Non-pigmented ciliary epithelial cell (primary cell): ENCODE results near the gene HPS1.

Source experiments
- DNase-seq: peaks from one replicate; pipeline ENCODE4 v3.0.0-alpha.2; 2010; ENCODE audit warnings: low read depth

HPS1 gene

DNA sequence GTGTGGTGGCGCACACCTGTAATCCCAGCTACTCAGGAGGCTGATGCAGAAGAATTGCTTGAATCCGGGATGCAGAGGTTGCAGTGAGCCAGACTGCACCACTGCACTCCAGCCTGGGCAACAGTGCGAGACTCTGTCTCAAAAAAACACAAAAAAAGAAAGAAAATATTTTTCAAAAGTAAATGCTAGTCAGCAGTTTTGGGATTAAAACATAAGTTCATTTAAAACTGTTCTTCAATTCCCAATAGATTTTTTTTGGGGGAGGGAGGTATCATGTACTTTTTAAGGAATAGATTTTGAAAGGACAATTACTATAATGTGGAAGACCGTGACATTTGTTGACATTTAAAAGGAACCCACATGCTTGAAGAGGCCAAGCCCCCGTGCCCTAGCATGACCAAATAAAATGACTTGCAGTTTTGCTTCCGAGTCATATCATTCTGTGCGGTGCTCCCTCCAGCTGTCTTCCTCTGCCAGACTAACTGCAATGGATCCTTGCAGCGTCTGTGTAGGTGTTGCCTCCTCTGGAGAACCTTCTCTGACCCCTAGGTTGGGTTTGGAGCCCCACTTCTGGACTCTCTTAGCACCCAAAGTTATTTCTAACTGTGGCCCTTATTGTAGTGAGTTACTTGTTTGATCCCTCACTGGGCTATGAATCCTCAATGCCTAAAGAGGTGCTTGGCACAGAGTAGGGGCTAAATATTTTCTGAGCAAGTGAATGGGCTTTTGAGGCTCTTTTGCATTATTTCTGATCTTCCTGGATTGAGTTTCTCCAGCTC is 17.4 kb upstream of the HPS1 start:
- no peak for DNase-seq

DNA sequence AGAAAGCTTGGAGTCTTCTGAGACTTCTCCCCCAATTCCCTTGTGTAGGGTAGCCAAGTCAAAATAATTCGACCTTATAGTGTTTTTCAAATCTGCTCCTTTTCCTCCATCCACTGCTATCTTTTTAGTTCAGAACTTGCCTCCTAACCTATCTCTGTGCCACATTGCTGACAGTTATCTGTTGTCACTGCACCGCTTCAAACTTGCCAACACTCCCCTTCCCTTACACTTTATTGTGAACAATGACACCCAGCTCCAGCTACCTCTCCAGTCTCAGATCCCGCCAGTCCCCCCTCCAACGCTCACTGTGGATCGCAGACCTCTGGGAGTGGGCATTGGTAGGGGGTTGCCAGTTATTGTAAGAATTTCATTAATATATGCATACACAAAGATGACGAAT is 16.3 kb upstream of the HPS1 start:
- no peak for DNase-seq

DNA sequence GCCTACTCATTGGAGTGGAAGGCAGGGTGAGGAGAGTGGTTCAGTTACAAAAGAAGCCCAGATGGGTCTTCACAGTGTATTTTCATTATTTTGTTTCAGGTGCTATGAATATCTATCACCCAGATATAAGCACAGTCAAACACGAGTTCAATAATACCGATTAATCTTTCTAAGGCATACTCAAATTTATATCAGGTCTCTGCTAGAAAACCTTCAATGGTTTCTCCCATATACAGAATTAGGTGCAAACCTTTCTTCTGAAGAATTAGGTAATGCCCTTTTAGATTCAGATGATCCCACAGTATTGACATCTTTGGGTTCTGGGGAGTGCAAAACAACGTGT is 14.7 kb upstream of the HPS1 start:
- DNase-seq: no peak

DNA sequence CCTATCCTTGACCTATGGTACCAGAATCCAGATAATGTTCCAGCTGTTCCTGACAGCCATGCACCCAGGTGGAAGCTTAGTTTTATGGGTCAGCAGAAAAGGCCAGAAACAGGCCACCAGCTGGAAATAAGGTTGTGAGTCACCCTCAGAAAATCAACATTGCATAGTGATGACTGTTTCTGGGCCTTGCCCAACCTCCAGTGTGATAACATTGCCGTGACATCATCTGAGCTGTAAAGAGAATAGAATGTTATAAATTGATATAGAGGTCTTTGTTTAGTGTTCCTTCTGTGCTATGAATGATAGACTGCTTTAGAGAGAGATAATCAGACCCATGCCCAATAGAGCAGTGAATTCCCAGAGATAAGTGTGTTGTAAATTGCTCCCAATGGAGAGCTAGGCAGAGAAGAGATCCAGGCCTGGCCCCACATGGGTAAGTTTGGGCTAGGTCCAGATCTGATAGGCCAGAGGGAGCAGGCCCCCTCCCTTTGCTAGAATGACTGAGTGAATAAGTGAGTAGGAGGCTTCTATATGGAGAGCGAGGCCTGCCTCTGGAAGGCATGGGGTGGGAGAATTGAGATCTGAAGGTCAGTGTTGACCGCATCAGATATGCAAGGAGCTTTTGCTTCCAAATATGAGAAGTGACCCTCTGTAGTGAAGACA is 14.2 kb upstream of the HPS1 start:
- DNase-seq: peak; percentile 84

DNA sequence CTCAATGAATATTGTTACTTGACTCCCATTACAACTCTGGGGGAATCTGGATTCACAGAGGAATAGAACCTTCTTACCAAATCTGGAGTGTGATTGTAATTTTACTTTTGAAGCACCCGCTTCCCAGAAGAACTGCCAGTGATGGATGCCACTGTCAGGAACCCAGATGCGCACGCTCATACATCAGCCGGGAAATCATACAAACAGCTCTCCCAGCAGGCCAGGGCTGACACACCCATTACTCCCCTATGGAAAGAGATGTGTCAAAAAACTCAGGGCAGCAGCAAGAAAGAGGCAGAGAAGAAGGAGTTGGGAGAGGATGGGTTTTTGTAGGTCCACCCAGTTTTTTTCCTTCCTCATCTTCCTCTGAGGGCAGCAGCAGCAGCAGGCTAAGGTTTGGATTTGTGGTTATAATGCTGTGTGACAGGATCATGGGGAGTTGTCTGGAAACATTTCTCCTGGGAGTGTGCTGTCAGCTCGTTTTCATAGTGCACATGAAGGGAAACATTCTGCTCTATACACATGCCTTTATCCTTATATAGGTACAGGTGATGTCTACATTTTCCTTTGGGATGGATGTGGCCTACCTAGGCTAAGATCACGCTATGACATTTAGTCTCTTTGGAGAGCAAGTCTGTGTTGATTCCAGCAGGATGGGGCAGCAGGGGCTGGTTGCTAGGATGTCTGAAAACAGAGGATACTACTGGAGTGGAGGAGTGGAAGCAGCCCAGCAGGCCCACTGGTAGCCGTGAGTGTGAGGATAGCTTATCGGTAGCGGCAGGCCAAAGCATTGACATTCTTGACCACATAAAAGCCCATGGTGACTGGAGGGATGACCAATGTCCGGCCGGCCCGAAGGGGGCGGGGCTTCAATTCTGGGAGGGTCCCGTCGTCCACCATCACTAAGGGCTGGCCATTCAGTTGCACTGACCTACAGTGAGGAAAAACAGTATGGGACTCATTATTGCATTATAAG is 12.4 kb upstream of the HPS1 start:
- no peak for DNase-seq

DNA sequence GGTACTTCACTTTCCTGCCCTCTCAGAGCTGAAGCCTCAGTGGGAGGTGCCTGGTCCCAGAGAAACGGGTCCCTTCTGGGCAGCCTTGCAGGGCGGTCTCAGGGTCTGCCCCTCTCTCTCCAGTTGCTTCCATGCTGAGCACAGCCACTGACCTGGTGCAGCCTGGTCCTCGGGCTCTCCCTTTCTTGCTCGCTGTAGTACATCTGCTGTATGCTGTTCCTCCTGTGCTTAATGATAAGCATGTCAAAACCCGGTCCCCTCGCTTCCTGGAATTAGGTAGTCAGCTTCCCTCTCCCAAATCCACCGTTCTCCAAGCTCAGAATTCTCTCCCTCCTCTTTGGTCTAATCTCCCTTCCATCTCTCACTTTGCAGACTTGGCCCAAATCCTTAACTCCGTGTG is 11.0 kb upstream of the HPS1 start:
- DNase-seq: no peak

DNA sequence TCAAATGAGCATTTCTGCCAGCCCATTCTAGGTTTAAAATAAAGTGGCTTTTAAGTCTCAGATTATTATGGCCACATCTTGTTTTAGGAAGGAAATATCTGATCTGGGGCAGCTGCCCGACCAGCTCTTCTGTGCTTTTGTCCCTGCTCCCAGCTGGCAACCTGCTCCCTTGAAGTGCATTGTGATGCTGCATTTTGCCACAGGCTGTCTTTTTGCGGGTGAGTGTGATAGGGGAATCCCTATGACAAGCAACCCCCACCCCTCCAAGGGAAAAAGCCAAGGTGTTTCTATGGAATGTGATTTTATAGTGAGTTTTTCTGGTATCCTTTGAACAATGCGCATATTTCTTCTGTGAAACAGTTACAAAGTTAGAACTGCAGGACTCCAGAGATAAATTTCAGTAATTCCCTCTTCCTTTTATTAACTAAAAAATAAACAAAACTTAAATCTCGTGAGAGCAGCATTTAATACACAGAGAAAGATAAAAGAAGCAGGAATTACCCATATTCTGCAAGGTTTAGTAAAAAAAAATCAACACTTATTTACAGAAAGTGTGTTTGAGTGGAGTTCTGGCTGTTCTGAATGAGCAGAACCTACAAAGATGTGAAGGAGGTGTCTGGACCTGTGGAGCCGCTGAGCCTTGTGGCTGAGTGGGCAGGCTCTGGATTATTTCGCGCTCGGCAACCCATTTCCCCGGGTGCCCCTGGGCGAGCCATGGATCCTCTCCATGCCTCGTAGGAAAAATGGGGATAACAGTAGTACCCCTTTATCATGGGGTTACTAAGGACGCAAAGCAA is 10.1 kb upstream of the HPS1 start:
- DNase-seq: no peak

DNA sequence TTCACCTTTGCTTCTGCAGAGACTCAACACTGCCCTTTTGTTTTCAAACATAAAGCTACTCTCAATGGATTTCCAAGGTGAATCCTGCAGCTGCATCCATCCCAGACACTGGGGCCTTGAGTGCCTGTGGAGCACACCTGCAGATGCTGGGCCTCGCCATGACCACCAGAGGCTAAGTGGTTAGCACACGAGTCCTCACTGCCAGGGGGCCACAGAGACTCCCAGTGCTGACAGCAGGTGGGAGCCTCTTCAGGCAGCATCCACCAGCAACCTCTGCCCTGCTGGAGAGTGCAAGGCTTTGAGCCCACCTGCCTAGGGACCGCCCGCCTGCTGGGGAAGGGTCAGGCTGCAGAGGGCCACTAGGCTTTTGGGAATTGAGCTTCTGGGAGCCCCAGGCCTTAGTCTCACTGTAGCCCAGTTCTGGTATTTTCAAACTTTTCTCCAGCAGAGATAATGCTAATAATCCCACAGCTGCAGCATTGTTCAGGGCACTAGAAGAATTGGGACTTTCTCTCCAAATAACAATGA is 9.4 kb upstream of the HPS1 start:
- DNase-seq: no peak

DNA sequence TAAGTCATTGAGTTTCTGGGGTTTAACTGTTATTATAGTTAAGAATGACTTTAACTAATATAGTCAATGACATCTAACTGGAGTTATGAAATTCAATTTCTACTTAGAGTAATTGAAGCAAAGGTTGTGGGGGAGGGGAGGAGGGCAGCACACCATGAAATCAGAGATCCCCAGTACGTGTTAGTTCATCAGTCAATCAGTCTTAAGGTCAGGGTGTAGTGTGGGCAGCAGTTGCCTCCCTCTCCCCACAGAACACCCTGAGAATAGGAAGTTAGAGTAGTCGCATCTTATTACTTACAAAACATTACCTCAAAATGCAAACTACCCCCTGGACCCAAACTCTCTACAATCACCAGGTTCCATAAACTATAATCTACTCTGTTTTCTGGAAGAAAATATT is 7.0 kb upstream of the HPS1 start:
- DNase-seq: no peak

DNA sequence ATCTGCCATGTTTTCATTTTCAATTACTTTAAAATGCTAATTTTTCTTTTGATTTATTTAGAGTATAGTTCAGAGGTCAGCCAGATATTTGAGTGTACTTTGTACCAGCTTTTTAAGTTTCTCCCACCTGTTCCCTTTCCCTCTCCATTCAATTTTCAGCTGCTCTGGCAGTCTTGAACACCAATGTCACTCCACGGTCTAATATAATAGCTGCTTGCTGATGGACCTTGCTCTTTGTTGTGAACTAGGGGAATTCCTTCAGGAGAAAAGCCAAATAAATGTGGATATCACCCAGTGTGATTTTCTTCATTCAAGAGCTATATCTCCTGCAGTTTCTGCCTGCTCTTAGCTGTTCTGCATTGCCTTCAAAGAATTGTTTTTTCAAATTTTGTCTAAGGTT is 3.9 kb upstream of the HPS1 start:
- DNase-seq: no peak

DNA sequence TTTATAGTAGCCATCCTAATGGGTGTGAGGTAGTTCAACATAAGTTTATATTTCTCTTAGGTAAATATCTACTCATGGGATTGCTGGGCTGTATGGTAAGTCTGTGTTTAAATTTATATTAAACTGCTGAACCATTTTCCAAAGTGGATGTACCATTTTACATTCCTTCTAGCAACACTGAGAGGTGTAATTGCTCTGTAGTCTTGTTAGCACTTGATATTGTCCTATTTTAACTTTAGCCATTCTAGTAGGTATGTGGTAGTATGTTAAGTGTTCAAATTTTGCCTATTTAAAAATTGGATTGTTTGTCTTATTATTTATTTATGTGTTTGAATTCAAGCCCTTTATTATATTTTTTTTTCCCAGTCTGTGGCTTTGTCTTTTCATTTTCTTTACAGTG is 2.6 kb upstream of the HPS1 start:
- no peak for DNase-seq

DNA sequence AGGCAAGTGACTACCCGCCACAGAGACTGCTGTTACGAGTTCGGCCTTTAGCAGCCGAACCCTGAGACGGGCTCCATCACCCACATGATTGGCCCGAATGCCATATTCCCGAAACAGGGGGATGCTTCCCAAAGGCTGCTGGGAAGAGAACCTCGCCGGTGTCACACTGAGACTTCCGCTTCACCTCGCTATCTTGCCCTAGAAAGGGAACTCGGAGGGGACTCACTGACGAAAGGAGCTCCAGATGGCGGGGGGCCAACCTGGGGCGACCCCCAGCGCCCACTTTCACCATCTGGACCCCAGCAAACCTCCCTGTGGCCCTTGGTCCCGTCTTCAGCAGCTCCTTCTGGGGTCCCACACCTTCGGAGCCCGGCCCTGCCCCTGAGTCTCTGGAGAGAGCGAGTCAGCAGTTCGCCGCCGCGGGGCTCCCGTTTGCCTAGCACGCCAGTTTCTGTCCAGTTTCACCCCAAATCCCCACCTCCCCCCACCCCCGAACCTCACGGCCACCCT is 529 bp downstream of the HPS1 start:
- no peak for DNase-seq

DNA sequence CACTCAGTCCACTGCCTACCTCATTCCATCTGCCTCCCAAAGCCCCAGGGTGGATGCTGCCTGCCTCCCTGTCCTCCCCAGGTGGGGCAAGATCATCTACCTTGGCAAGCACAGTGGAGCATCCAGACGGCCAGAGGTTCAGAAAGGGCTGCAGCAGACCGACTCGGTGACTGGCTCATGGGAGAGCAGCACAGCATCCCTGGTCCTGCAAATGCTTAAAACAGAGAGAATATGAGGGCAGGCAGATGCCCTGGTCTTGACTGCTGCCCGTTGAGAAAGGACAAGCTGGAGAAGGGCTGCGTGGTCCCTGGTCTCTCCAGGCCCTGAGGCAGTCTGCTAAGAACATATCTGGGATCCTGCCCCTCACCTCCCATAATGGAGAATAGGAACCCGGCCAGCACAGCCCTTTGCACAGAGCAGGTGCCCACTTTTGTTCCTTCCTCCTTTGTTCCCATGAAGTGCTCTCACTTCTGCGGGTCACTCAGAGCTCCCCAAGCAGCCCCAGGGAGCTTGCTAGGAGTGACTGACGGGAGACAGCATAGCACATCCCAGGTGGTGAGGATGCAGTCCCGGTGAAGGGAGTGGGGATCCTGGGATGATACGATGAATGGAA is 1.4 kb downstream of the HPS1 start:
- DNase-seq: no peak

DNA sequence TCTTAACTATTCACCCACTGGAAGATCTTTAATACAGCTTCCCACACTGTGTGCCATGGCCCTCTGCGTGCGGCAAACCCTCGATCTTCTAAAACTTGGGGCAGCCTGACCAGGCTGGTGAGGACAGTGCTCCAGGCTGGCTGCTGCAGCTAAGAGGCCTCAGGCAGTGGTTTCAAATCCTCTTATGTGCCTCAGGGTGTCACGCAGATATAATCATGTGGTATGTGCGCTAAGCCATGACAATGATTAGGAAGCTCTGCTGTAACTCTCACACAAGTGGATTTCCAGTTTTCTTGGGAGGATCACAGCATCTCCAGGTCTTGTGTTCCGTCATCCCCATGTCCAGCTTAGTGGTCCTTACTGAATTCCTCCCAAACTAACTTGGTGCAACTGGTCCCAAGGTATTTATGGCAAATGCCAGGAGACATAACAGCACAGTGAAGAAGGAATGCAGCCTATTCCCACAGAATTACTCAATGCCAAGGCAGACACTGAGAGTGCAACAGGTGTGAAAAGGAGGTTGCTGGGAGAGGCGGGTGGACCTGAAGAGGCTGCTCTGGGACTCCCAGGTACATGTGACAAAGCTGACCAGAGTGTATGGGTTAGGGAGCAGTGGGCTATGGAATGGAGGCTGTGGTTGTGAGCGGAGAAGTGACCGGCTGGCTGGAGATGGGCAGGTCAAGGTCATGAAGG is 2.3 kb downstream of the HPS1 start:
- DNase-seq: no peak

DNA sequence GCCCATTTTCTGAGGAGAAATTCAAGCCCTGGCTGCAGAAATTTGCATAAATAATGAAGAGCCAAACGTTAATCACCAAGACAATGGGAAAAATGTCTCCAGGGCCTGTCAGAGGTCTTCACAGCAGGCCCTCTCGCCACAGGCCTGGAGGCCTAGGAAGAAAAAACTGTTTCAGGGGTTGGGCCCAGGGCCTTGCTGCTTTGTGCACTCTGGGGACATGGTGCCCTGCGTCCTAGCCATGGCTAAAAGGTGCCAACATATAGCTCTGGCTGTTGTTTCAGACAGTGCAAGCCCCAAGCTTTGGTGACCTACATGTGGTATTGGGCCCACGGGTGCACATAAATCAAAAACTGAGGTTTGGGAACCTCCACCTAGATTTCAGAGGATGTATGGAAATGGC is 8.0 kb downstream of the HPS1 start:
- no peak for DNase-seq

DNA sequence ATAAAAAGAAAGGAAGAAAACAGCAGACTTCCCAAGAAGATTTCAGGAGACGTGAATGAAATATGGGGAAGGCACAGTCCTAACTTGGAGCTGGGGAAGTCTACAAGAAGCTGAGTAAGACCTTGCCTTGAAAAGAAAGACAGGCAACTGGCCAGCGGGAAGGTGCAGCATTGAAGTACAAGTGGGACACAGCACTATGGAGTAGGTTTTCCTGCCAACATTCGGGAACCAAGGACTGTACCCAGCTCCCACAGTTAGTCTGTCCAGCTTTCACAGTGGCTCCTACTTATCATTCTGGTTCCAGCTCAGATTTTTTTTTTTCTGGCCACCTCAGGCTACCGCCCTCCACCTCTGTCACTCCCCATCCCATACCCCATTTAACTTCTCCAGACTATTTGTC is 10.0 kb downstream of the HPS1 start:
- DNase-seq: no peak

DNA sequence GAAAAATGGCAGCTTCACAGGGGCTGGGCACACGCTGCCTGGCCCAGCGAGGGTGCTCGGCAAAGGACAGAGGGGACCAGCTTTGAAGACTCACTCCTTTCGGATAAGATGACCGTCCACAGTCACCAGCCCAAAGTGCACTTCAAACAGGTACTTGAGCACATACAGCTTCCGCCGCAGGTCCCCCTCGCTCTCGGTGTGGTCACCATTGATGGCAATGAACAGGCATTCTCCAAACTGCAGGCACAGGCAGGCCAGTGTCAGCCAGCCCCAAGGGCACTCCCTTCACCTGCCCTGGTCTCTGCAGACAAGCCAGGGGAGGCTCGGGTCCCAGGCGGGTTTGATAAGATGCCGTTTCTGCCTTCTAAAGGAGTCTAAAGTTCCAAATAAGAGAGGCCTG is 11.6 kb downstream of the HPS1 start:
- no peak for DNase-seq

DNA sequence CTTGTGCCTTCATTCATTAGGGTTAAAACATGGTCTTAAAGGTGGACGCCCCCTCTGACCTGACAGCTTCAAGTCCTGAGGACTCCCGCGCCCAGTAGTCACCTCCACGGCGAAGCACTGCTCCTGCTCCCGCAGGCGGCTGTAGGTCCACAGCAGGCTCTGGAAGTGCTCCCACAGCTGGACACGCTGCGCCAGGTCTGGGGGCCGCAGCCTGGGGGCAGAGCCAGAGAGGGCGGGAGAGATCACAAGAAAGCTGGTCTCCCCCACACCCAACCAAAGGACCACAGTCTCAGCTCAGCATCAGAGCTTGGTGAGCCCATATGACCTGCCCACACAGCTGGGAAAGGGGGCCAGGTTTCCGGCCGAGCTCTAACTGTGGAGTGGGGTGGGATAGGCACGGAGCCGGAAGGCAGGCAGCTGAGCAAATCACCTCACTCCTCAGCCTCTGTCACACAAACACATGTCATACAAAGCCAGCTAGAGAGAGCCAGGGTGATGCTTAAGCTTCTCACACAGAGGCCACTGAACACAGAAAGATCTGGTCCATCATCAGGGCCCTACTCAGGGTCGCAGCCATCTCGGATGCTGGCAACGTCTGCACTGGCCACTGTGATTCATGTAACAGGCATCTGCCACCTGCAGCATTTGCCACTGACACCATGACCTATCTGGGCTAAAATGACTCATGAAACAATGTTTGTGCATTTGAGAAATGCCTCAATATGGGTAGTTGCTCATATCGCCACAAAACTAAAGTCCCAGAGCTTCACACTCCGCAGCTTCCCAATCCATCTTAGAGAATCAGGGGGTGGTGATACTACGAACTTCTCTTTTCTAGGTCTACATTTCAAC is 12.6 kb downstream of the HPS1 start:
- peak; percentile 48 for DNase-seq

DNA sequence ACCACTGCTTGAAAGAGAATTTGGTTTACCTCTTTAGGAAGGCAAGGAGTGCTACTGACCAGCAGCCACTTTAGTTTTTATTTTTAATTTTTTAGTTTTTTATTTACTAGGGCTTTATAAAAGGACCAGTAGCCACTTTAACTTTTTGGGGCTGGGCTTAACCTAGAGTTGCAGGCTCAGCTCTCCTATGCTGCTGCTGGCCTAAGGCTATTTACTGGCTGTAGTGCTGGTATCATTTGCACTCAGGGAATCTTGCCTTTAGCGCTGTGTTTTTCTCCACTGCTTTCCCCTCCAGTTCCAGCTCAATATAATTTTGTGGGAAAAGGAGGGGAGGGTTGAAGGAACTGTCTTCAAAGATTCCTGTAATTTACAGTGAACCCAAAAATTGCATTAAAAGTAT is 13.4 kb downstream of the HPS1 start:
- DNase-seq: no peak

DNA sequence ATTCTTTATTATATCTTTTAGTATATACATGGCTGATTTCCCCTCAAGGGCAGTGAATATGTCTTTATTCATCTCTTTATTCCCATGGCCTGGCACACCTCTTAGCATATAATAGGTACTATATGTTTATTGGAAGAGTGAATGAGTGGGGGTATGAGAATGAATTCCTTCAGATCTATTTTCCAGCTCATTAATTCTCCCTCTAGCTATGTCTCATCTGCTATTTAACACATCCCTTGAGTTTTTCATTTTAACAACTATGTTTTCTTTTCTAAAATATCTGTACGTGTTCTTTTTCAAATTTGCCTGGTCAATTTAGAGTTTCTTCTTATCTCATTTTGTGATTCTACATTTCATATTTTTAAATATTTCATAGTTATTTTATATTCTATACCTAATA is 14.4 kb downstream of the HPS1 start:
- no peak for DNase-seq
